CD14-positive monocyte (primary cell): ENCODE data around the gene GLRX3. TPM values are rescaled to one million over a fixed set of nuclear protein-coding genes. Genes with fewer than 3 reads are reported as not detected.
"Not testable (repeated sequence)": the region's sequence is repeated elsewhere in the genome, so short reads cannot be mapped to it uniquely, and the experiment has no call there.

Experiments
- DNase-seq, 3 donors: peaks; one replicate each; pipeline ENCODE4 v3.0.0-alpha.2; 2011 to 2022
- H2AFZ ChIP-seq: 2 replicates; pipeline ENCODE4 v1.6.0; 2012; ENCODE audit warnings: mild to moderate bottlenecking, low read depth, low read length, inconsistent platforms; ENCODE audit not compliant: insufficient read depth, poor library complexity, severe bottlenecking
- H3K27ac ChIP-seq, 2 donors: 1 replicate in 1 of 2; 2 replicates in 1 of 2; pipeline ENCODE4 v1.5.1; 2012 to 2013; ENCODE audit warnings: low read length in 2 of 2, control low read depth in 1 of 2, inconsistent platforms in 1 of 2, low read depth in 1 of 2, mild to moderate bottlenecking in 1 of 2
- H3K27me3 ChIP-seq, 2 donors: one replicate each; pipeline versions ENCODE4 v1.6.0 to v1.6.1; 2011 to 2013; ENCODE audit warnings: low read length in 2 of 2; ENCODE audit not compliant: control insufficient read depth in 2 of 2, insufficient read depth in 2 of 2
- H3K36me3 ChIP-seq, 2 donors: replicated peaks in 1 of 2; 1 replicate in 1 of 2; 2 replicates in 1 of 2; pipeline versions ENCODE4 v1.5.1 to v1.6.1; 2012 to 2013; ENCODE audit warnings: low read length in 2 of 2, control low read depth in 1 of 2, inconsistent platforms in 1 of 2, mild to moderate bottlenecking in 1 of 2; ENCODE audit not compliant: insufficient read depth in 2 of 2, control insufficient read depth in 1 of 2
- H3K4me1 ChIP-seq, 2 donors: 1 replicate in 1 of 2; 2 replicates in 1 of 2; pipeline versions ENCODE4 v1.5.1 to v1.6.1; 2012 to 2013; ENCODE audit warnings: low read length in 2 of 2, control low read depth in 1 of 2, inconsistent platforms in 1 of 2, mild to moderate bottlenecking in 1 of 2, moderate library complexity in 1 of 2; ENCODE audit not compliant: insufficient read depth in 2 of 2, control insufficient read depth in 1 of 2
- H3K4me2 ChIP-seq: replicated peaks from 2 replicates; pipeline ENCODE3; 2012; ENCODE audit warnings: low read length, moderate library complexity, mild to moderate bottlenecking; ENCODE audit not compliant: poor library complexity, severe bottlenecking; ENCODE audit errors: extremely low read depth
- H3K4me3 ChIP-seq, 3 experiments: fragments of 200-600 bp in 1 of 3; sonication (generic) in 1 of 3; replicated peaks in 1 of 3; 1 replicate in 2 of 3; 2 replicates in 1 of 3; pipeline ENCODE4 v1.5.1; 2011 to 2013; ENCODE audit warnings: low read length in 3 of 3, mild to moderate bottlenecking in 3 of 3, control low read depth in 2 of 3, low read depth in 2 of 3, inconsistent platforms in 1 of 3, moderate library complexity in 1 of 3
- H3K79me2 ChIP-seq: 2 replicates; pipeline ENCODE4 v1.6.0; 2012; ENCODE audit warnings: mild to moderate bottlenecking, control low read depth, inconsistent platforms, low read length, moderate library complexity; ENCODE audit not compliant: insufficient read depth
- H3K9ac ChIP-seq: 2 replicates; pipeline ENCODE4 v1.6.0; 2017; ENCODE audit warnings: low read length, mild to moderate bottlenecking; ENCODE audit not compliant: insufficient read depth, poor library complexity, severe bottlenecking
- H3K9me3 ChIP-seq, 2 donors: replicated peaks in 1 of 2; 1 replicate in 1 of 2; 2 replicates in 1 of 2; pipeline versions ENCODE4 v1.5.1 to v1.6.1; 2012 to 2013; ENCODE audit warnings: low read length in 2 of 2, control low read depth in 1 of 2; ENCODE audit not compliant: control insufficient read depth in 1 of 2, insufficient read depth in 1 of 2
- H4K20me1 ChIP-seq: 2 replicates; pipeline ENCODE4 v1.6.0; 2012; ENCODE audit warnings: mild to moderate bottlenecking, low read length, control low read depth, moderate library complexity; ENCODE audit not compliant: insufficient read depth
- H3K27ac Mint-ChIP-seq, 7 donors: one replicate each; pipeline ENCODE4 v1.8.0; 2020; ENCODE audit warnings: mild to moderate bottlenecking in 7 of 7, mixed read lengths in 7 of 7, moderate library complexity in 6 of 7, inconsistent platforms in 2 of 7
- H3K27me3 Mint-ChIP-seq, 3 donors: one replicate each; pipeline ENCODE4 v1.8.0; 2021 to 2022; ENCODE audit warnings: low read depth in 3 of 3, mild to moderate bottlenecking in 3 of 3, mixed read lengths in 3 of 3, moderate library complexity in 3 of 3, inconsistent platforms in 1 of 3
- H3K36me3 Mint-ChIP-seq, 2 donors: one replicate each; pipeline ENCODE4 v1.8.0; 2020; ENCODE audit warnings: mixed read lengths in 2 of 2, inconsistent platforms in 1 of 2, mild to moderate bottlenecking in 1 of 2
- H3K4me1 Mint-ChIP-seq: one replicate; pipeline ENCODE4 v1.8.0; 2020; ENCODE audit warnings: mild to moderate bottlenecking, mixed read lengths
- H3K4me3 Mint-ChIP-seq, 2 donors: one replicate each; pipeline ENCODE4 v1.8.0; 2020; ENCODE audit warnings: mild to moderate bottlenecking in 2 of 2, mixed read lengths in 2 of 2, moderate library complexity in 1 of 2
- H3K9me3 Mint-ChIP-seq, 7 donors: one replicate each; pipeline ENCODE4 v1.8.0; 2020 to 2022; ENCODE audit warnings: mixed read lengths in 7 of 7, mild to moderate bottlenecking in 6 of 7, moderate library complexity in 6 of 7, inconsistent platforms in 2 of 7
- WGBS: methylation state at CpG from one replicate; pipeline ENCODE4 v1.1.5; 2013; ENCODE audit warnings: missing lambda C conversion rate; ENCODE audit not compliant: insufficient coverage; 5-methylcytosine and 5-hydroxymethylcytosine counted together
- intact Hi-C, 2 donors: fragments of 100-400 bp; cut with micrococcal nuclease; formaldehyde crosslinking; loops; one replicate each; pipeline versions ENCODE4 v1.15.0 to v1.15.1; 2023
- polyA minus RNA-seq: library from RNA; depleted of rRNA, polyadenylated mRNA; stranded (reverse); fragments of >200 nt; gene quantifications from 2 replicates; pipeline ENCODE4 v1.2.3, GENCODE V29; 2012
- polyA plus RNA-seq, 3 donors: library from polyadenylated mRNA; depleted of rRNA in 1 of 3; unstranded in 2 of 3; stranded (reverse) in 1 of 3; fragments of 300-500 nt in 2 of 3; fragments of >200 nt in 1 of 3; fragmentation: Illumina TruSeq in 2 of 3; gene quantifications; 1 replicate in 2 of 3; 2 replicates in 1 of 3; pipeline ENCODE4 v1.2.3, GENCODE V29; 2012 to 2021
- total RNA-seq, 12 experiments: library from RNA in 1 of 12; stranded (reverse) in 1 of 12; fragments of 120-200 nt in 1 of 12; gene quantifications; one replicate each; pipeline ENCODE4 v1.2.4 and lab custom pipeline; 2013 to 2026; ENCODE audit warnings: mixed read lengths in 6 of 12, inconsistent platforms in 1 of 12
- TF ChIP-seq, protein P1 (sequence below): fragments of 200-600 bp; IDR thresholded peaks from one replicate; pipeline ENCODE4 v1.8.0; 2022; ENCODE audit warnings: antibody characterized with exemption, mild to moderate bottlenecking

The GLRX3 gene
- 49.3 TPM for total RNA-seq (2013)
- polyA plus RNA-seq (10 to 100 TPM; 25.3 to 94.1 (median 78.2) TPM), polyA minus RNA-seq (8.5 and 17.2 TPM in 2 replicates), total RNA-seq (lab: John Stamatoyannopoulos, UW) (30.6 to 68.6 (median 43.8) reads per million in 11 experiments)

DNA sequence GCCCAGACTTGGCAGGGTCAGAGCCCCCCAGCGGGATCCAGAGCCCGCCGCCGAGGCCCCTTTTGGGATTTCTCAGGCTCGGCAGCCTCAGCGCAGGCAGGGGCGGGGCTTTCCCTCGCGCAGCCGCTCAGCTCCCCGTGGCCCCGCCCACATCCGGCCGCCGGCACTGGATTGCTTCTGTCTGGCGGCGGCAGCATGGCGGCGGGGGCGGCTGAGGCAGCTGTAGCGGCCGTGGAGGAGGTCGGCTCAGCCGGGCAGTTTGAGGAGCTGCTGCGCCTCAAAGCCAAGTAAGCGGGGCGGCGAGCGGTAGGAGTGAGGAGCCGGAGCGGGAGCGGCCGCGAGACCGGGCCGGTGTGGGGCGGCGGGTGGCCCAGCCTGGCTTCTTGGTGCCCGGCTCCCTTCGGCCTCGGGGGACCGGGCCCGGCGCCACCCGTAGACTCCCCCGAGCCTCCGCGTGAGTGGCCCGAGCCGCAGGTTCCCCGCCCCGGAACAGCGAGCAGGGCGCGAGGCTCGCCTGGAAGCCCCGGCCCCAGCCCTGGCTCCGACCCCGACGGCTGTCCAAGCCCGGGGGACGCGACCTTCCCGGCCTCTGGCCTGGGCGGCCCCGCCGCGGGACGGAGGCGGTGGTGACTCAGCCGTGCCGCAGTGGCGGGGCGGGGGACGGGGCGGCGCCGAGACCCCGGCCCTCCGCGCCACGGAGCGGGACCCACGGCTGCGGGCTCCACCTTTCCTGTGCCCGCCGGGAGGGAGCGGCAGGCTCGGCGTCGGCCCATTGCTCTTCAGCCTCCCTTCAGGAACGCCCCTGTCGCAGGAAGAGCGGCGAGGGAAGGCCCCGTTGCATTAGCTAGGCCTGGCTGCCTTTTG is at the start of gene GLRX3:
Gene GLRX3 (plus strand): TSS at position 166 of the 864 bp plus-strand sequence. CDS start 30 bp downstream, at position 196.
- under 1% methylated on average over 96 of the region's 96 CpGs for WGBS
- peaks cover 43% of the 10 kb centered on the region for H3K4me1 Mint-ChIP-seq

DNA sequence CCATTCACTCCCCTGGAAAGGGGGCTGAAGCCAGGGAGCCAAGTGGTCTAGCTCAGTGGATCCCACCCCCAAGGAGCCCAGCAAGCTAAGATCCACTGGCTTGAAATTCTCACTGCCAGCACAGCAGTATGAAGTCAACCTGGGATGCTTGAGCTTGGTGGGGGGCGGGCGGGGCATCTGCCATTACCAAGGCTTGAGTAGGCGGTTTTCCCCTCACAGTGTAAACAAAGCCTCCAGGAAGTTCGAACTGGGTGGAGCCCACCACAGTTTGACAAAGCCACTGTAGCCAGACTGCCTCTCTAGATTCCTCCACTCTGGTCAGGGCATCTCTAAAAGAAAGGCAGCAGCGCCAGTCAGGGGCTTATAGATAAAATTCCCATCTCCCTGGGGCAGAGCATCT is 45.6 kb upstream of the GLRX3 start:
- H3K4me2 ChIP-seq, H3K79me2 ChIP-seq, H3K4me3 Mint-ChIP-seq, H2AFZ ChIP-seq, H3K4me1 ChIP-seq, H3K4me3 ChIP-seq, H3K4me1 Mint-ChIP-seq, H3K9me3 ChIP-seq, H4K20me1 ChIP-seq, intact Hi-C loops, H3K9ac ChIP-seq, H3K27ac Mint-ChIP-seq, H3K27ac ChIP-seq, H3K36me3 ChIP-seq, DNase-seq, H3K27me3 Mint-ChIP-seq, H3K27me3 ChIP-seq, H3K36me3 Mint-ChIP-seq: not testable (repeated sequence)
- 96% methylated on average over 5 of the region's 5 CpGs for WGBS
- peaks cover 15 to 28% (median 19%) of the 10 kb centered on the region in 7 donors for H3K9me3 Mint-ChIP-seq

More for the DNA sequence above, at the start of gene GLRX3:
- Histone ChIP-seq H3K4me3 (peak within 1 kb of the TSS; percentile 53 to 86 (median 62)), H3K27ac (peak within 1 kb of the TSS; percentile 17 to 76), H3K9me3 (no peaks in the 10 kb centered on the region), H3K9ac (peak within 1 kb of the TSS; percentile 94), H2AFZ (peak within 1 kb of the TSS; percentile 98), H3K36me3 (no peaks in the 10 kb centered on the region), H3K79me2 (peaks cover 50% of the 10 kb centered on the region), H3K4me2 (peak within 1 kb of the TSS; percentile 92), H3K4me1 (peaks cover 19 to 41% of the 10 kb centered on the region in 2 donors), H4K20me1 (peaks cover 47% of the 10 kb centered on the region), H3K27me3 (no peaks in the 10 kb centered on the region)
- Mint-ChIP-seq H3K36me3 (peaks cover 7 to 18% of the 10 kb centered on the region in 2 donors), H3K27me3 (peaks cover 8 to 20% (median 11%) of the 10 kb centered on the region in 3 donors), H3K4me3 (peak within 1 kb of the TSS; percentile 92), H3K9me3 (peaks cover 0 to 3% (median 0%) of the 10 kb centered on the region in 7 donors), H3K27ac (peak within 1 kb of the TSS; percentile 48 to 93 (median 78))
- peak; percentile 71 to 82 (median 80) for DNase-seq
- TF ChIP-seq, protein P1, sequence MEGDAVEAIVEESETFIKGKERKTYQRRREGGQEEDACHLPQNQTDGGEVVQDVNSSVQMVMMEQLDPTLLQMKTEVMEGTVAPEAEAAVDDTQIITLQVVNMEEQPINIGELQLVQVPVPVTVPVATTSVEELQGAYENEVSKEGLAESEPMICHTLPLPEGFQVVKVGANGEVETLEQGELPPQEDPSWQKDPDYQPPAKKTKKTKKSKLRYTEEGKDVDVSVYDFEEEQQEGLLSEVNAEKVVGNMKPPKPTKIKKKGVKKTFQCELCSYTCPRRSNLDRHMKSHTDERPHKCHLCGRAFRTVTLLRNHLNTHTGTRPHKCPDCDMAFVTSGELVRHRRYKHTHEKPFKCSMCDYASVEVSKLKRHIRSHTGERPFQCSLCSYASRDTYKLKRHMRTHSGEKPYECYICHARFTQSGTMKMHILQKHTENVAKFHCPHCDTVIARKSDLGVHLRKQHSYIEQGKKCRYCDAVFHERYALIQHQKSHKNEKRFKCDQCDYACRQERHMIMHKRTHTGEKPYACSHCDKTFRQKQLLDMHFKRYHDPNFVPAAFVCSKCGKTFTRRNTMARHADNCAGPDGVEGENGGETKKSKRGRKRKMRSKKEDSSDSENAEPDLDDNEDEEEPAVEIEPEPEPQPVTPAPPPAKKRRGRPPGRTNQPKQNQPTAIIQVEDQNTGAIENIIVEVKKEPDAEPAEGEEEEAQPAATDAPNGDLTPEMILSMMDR = no peak
- intact Hi-C loops = loop anchor here (1.0 to 10.0 kb wide), 3 partner anchors 25 to 672 kb away; partner anchors contain the start of genes C10orf143 (in 1 of the 2) and MGMT (in 1 of the 2)
